Esophagus muscularis mucosa (tissue), 4 donors: ENCODE results near the gene IGDCC3. TPM values are rescaled to one million over a fixed set of nuclear protein-coding genes. Genes with fewer than 3 reads are reported as not detected.

Experiments used
- DNase-seq: peaks from one replicate; pipeline ENCODE4 v3.0.0-alpha.2; 2017; ENCODE audit errors: extremely low spot score
- H3K27ac ChIP-seq, 4 donors: fragments of 200-600 bp; sonication (generic); replicated peaks in 1 of 4; 1 replicate in 3 of 4; 2 replicates in 1 of 4; pipeline ENCODE4 v1.5.1; 2016 to 2019; ENCODE audit warnings: mild to moderate bottlenecking in 1 of 4
- H3K27me3 ChIP-seq, 4 donors: fragments of 200-600 bp; sonication (generic); one replicate each; pipeline versions ENCODE4 v1.5.1 to v1.6.0; 2016 to 2019
- H3K36me3 ChIP-seq, 4 donors: fragments of 200-600 bp; sonication (generic); one replicate each; pipeline ENCODE4 v1.5.1; 2016 to 2019
- H3K4me1 ChIP-seq, 4 donors: fragments of 200-600 bp; sonication (generic); one replicate each; pipeline ENCODE4 v1.5.1; 2016 to 2019
- H3K4me3 ChIP-seq, 4 donors: fragments of 200-600 bp; sonication (generic); 1 replicate in 2 of 4; 2 replicates in 2 of 4; pipeline ENCODE4 v1.5.1; 2016 to 2019; ENCODE audit warnings: mild to moderate bottlenecking in 4 of 4, moderate library complexity in 1 of 4
- H3K9me3 ChIP-seq, 4 donors: fragments of 200-600 bp; sonication (generic); 1 replicate in 3 of 4; 2 replicates in 1 of 4; pipeline ENCODE4 v1.5.1; 2016 to 2019
- CTCF ChIP-seq, 3 experiments: fragments of 200-600 bp in 2 of 3; fragments of 450-650 bp in 1 of 3; sonication (generic) in 2 of 3; IDR thresholded peaks; one replicate each; pipeline ENCODE4 v1.5.1; 2017 to 2019; ENCODE audit warnings: antibody characterized with exemption in 3 of 3, mild to moderate bottlenecking in 2 of 3, moderate library complexity in 1 of 3
- EP300 ChIP-seq: sonication (generic); formaldehyde crosslinking; IDR thresholded peaks from one replicate; pipeline ENCODE4 v1.6.1; 2017; ENCODE audit warnings: antibody characterized with exemption
- POLR2A ChIP-seq: fragments of 450-650 bp; IDR thresholded peaks from one replicate; pipeline ENCODE4 v1.6.1; 2017; ENCODE audit warnings: antibody characterized with exemption, moderate library complexity, mild to moderate bottlenecking, low read depth
- POLR2AphosphoS5 ChIP-seq, 2 donors: sonication (generic); formaldehyde crosslinking; IDR thresholded peaks; one replicate each; pipeline ENCODE4 v1.6.1; 2017; ENCODE audit warnings: antibody characterized with exemption in 2 of 2
- WGBS: methylation state at CpG from one replicate; pipeline ENCODE4 v1.1.5; 2018; 5-methylcytosine and 5-hydroxymethylcytosine counted together
- intact Hi-C: fragments of 100-400 bp; cut with DNase I; formaldehyde crosslinking; loops from one replicate; pipeline ENCODE4 v1.15.1; 2023
- total RNA-seq, 4 donors: library from RNA; depleted of rRNA; stranded (reverse); fragments of >200 nt; gene quantifications; one replicate each; pipeline versions ENCODE4 v1.1.0 to v1.2.1, GENCODE V29; 2016

The IGDCC3 gene
- total RNA-seq, 4 donors from 2014 or later: 0.17 TPM; not detected in 3

- WGBS: 55% methylated on average over 1 of the region's 1 CpG
- intact Hi-C loops: no loop called here
- no peak overlapping the region for H3K27ac ChIP-seq
- no peak for DNase-seq
- no peaks in the 10 kb centered on the region for H3K9me3 ChIP-seq
- no peak overlapping the region for H3K4me3 ChIP-seq
- H3K36me3 ChIP-seq: no peaks in the 10 kb centered on the region
- TF ChIP-seq POLR2AphosphoS5 (IDR thresholded peaks at IDR 0.05): no peak
- H3K27me3 ChIP-seq: peaks cover 0 to 38% (median 2%) of the 10 kb centered on the region in 4 donors
- peaks cover 0 to 8% (median 0%) of the 10 kb centered on the region in 4 donors for H3K4me1 ChIP-seq
These were observed 34.8 kb upstream of the IGDCC3 start for GRCh38 chr15:65412556-65412955.

GRCh38 chr15:65411465-65412071 is 33.8 kb upstream of the IGDCC3 start:
- H3K4me1 ChIP-seq: peaks cover 0 to 8% (median 0%) of the 10 kb centered on the region in 4 donors
- no peak overlapping the region for H3K4me3 ChIP-seq
- H3K27me3 ChIP-seq: peaks cover 0 to 33% (median 0%) of the 10 kb centered on the region in 4 donors
- no peak overlapping the region for H3K27ac ChIP-seq
- H3K9me3 ChIP-seq: no peaks in the 10 kb centered on the region
- no peak for DNase-seq
- H3K36me3 ChIP-seq: no peaks in the 10 kb centered on the region
- TF ChIP-seq POLR2AphosphoS5 (IDR thresholded peaks at IDR 0.05): no peak
- TF ChIP-seq POLR2A: no peak
- TF ChIP-seq CTCF (IDR thresholded peaks at IDR 0.05): no peak
- no peak for TF ChIP-seq EP300
- WGBS: 82% methylated on average over 5 of the region's 5 CpGs
- intact Hi-C loops: no loop called here

GRCh38 chr15:65410972-65411371 is 33.2 kb upstream of the IGDCC3 start:
- Histone ChIP-seq H3K9me3 (no peaks in the 10 kb centered on the region), H3K4me3 (no peak overlapping the region), H3K36me3 (no peaks in the 10 kb centered on the region), H3K4me1 (peaks cover 0 to 8% (median 0%) of the 10 kb centered on the region in 4 donors), H3K27ac (no peak overlapping the region), H3K27me3 (peaks cover 0 to 29% (median 0%) of the 10 kb centered on the region in 4 donors)
- intact Hi-C loops: no loop called here
- DNase-seq: no peak
- TF ChIP-seq EP300 (no peak), POLR2A (no peak), POLR2AphosphoS5 (IDR thresholded peaks at IDR 0.05) (no peak), CTCF (IDR thresholded peaks at IDR 0.05) (no peak)
- WGBS: 86% methylated on average over 3 of the region's 10 CpGs

DNA sequence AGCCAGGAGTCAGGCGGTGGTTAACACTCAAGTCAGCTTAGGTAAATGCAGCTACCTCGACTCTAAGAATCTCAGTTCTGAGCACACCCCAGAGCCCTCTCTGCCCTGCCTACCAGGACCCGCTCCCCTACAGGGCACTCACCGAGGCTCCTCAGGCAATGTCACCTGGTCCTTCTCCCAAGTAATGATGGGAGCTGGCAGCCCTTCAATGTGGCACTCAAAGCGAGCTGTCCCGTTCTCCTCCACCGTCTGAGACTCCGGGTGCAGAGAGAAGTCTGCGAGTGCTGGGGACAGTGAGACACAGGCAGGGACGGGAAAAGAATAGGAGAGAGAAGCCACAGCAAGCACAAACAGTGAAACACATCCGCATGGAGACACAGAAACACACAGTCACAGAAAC is 32.2 kb upstream of the IGDCC3 start:
- Histone ChIP-seq H3K4me1 (peaks cover 0 to 2% (median 0%) of the 10 kb centered on the region in 4 donors), H3K36me3 (no peaks in the 10 kb centered on the region), H3K9me3 (no peaks in the 10 kb centered on the region), H3K27me3 (peaks cover 0 to 21% (median 0%) of the 10 kb centered on the region in 4 donors), H3K4me3 (no peak overlapping the region), H3K27ac (no peak overlapping the region)
- WGBS: 88% methylated on average over 11 of the region's 11 CpGs
- intact Hi-C loops: no loop called here
- no peak for TF ChIP-seq EP300
- TF ChIP-seq CTCF (IDR thresholded peaks at IDR 0.05): no peak
- TF ChIP-seq POLR2A: no peak
- TF ChIP-seq POLR2AphosphoS5 (IDR thresholded peaks at IDR 0.05): no peak
- no peak for DNase-seq

DNA sequence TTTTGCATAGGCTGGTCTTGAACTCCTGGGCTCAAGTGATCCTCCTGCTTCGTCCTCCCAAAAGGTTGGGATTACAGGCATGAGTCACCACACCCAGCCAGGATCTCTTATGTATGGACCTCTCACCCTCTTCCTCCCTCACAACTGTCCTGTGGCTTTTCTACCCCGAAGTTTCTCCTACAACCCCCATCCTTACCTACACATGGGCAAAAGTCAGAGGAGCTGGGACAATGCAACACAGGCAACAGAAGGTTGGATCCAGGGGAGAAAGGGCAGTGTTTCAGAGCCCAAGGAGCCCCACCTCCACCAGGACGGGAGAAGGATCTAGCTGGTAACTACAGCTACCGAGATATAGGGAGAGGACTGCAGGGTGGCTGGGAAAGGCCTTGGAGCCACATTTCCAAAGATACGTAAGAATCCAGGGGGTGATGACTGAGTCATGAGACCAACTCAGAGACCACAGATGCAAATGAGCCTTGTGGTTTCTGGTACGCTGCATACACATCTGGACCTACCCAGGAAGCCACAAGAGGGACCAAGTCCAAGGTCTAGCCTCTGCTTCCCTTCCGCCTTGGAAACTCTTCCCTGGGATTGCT is 31.3 kb upstream of the IGDCC3 start:
- H3K27ac ChIP-seq: no peak overlapping the region
- H3K9me3 ChIP-seq: no peaks in the 10 kb centered on the region
- no peak for DNase-seq
- no peak overlapping the region for H3K4me3 ChIP-seq
- H3K36me3 ChIP-seq: no peaks in the 10 kb centered on the region
- TF ChIP-seq POLR2AphosphoS5 (IDR thresholded peaks at IDR 0.05) (no peak), EP300 (no peak), POLR2A (no peak), CTCF (IDR thresholded peaks at IDR 0.05) (no peak)
- peaks cover 0 to 12% (median 0%) of the 10 kb centered on the region in 4 donors for H3K27me3 ChIP-seq
- intact Hi-C loops: no loop called here
- no peaks in the 10 kb centered on the region for H3K4me1 ChIP-seq
- WGBS: 74% methylated on average over 7 of the region's 7 CpGs
